ENCODE data around the gene CDKAL1.

GRCh38 chr6:20577173-20577688, 43.0 kb downstream of the CDKAL1 start:
- TF ChIP-seq CTCF (IDR thresholded peaks at IDR 0.05) (no peak), POLR2A (IDR thresholded peaks at IDR 0.05) (no peak), POLR2AphosphoS5 (IDR thresholded peaks at IDR 0.05) (no peak)
